Posterior vena cava (tissue), 2 donors: ENCODE measurements around the gene ARRDC3. TPM values are rescaled to one million over a fixed set of nuclear protein-coding genes. Genes with fewer than 3 reads are reported as not detected.
"Not testable (repeated sequence)": the region's sequence is repeated elsewhere in the genome, so short reads cannot be mapped to it uniquely, and the experiment has no call there.

Source experiments
- DNase-seq: peaks from one replicate; pipeline ENCODE4 v3.0.0-alpha.2; 2020; ENCODE audit warnings: low spot score
- intact Hi-C, 2 donors: fragments of 100-400 bp; cut with DNase I; formaldehyde crosslinking; loops; one replicate each; pipeline versions ENCODE4 v1.14.1 to v1.14.2; 2022 to 2023
- total RNA-seq, 2 donors: library from RNA; stranded (reverse); fragmentation: NEBNext Ultra II Directional; extraction: Animal tissue kit (Norgen Biotek cat#: 25700); gene quantifications; one replicate each; pipeline ENCODE4 v1.2.1, GENCODE V29; 2021
- donor health status: DM: yes; HTN: yes; CAD: no.
- donor health status: DM: yes; HTN: yes; CAD: no.

The ARRDC3 gene
- total RNA-seq, 2 donors from 2014 or later, result 45.4 to 80.2 TPM

DNA sequence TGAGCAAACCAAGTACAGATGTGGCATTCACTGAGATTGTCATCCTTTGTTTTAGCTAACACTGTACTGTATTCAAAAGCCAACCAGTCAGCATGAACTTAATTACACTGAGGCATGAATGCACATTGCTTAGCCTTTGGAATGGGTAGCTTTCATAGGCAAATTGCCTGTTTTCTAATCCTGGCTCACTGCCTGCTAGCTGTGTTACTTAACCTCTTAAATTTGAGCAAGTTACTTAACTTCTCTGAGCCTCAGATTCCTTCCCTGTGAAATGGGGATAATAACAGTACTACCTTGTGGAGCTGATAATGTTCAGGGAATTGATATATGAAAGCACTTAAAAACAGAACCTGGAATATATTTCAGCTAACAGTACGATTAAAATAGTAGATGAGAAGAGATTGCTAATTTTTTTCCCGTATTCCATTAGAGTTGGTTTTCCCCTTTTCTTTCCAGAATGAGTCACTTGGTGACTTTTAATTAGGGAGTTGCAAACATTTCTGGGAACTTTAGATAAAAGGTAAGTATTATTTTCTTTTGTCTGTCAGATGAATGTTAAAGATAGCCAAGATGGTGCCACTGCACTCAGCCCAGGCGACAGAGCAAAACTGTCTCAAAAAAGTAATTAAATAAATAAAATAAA lies 43.9 kb downstream of the ARRDC3 start:
- intact Hi-C loops, result no loop called here
- DNase-seq, result no peak

DNA sequence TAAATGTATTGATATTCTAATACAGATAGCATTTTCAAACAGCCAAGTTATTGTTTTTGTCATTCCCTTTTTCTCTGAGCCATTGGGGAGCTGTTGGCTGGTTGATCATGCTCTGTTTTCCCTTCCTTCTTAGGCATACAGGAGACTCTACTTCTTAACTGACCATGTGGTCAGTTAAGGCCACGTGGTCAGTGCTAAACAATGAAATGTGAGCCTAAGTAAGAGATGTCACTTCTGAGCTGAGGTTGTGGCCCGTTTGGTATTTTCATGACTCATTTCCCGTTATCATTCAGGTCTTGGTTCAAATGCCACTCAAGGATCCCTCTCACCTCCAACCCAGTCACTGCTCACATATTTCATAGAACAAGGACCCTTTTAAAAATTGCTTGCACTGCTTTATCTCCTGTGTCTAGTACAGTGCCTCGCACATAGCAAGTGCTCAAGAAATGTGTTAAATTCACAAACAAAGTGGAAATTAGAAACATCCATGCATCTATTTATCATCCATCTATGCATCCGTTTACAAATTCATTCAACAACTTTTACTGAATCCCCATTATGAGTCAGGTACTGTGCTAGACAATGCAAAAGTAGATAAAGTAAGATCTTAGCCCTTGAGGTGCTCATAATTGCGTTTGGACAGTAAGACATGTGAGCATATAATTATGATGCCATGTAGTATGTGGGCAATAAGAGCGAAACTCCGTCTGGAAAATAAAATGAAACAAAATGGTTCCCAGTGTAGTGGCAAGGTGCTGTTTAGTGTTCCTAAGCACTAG lies 50.7 kb downstream of the ARRDC3 start:
- DNase-seq, result no peak
- intact Hi-C loops, result no loop called here

GRCh38 chr5:91331705-91332104 lies 51.4 kb downstream of the ARRDC3 start:
- no peak for DNase-seq
- intact Hi-C loops, result no loop called here

DNA sequence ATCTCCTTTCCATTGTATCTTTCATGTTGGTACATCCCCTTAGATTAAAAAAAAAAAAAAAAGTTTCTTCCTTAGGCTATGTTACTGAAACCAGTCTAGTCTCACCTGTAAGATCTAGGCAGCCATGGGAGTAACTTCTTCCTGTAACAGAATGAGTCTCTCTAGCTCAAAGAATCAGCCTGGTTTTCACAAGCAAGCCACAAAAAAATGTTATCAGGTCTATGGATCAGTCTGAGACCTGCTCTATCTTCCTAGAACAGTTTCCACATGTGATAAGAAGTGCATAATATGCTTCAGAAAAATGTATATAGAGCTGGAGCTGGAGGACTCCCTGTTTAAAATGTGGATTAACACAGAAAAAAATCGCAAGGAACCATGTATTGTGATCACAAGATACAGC lies 53.8 kb downstream of the ARRDC3 start:
- no peak for DNase-seq
- intact Hi-C loops, result no loop called here

- DNase-seq, result no peak
- intact Hi-C loops, result no loop called here
Observed at GRCh38 chr5:91328743-91329142, 54.4 kb downstream of the ARRDC3 start.

GRCh38 chr5:91322981-91323380 lies 60.1 kb downstream of the ARRDC3 start:
- not testable (repeated sequence) for DNase-seq

DNA sequence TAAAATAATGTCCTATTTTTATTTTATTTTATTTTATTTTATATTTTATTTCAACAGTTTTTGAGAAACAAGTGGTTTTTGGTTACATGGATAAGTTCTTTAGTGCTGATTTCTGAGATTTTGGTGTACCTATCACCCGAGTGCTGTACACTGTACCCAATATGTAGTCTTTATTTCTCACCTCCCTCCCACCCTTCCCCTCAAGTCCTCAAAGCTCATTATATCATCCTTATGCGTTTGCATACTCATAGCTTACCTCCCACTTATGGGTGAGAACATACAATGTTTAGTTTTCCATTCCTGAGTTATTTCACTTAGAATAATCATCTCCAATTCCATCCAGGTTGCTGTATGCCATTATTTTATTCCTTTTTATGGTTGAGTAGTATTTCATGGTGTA lies 63.5 kb downstream of the ARRDC3 start:
- DNase-seq, result no peak
- intact Hi-C loops, result no loop called here

More at GRCh38 chr5:91322981-91323380, 60.1 kb downstream of the ARRDC3 start:
- intact Hi-C loops, result not testable (repeated sequence)

GRCh38 chr5:91318724-91319123 lies 64.4 kb downstream of the ARRDC3 start:
- intact Hi-C loops, result no loop called here
- no peak for DNase-seq
